Stimulated activated CD4-positive, alpha-beta T cell treated with anti-CD3 and anti-CD28 coated beads, Interleukin-2, amount 100 ng/mL, for 24 hours (primary cell): ENCODE results near the gene CLCA2.

Source experiments
- DNase-seq, 2 donors: peaks; one replicate each; pipeline ENCODE4 v3.0.0-alpha.2; 2020

The CLCA2 gene, protein sequence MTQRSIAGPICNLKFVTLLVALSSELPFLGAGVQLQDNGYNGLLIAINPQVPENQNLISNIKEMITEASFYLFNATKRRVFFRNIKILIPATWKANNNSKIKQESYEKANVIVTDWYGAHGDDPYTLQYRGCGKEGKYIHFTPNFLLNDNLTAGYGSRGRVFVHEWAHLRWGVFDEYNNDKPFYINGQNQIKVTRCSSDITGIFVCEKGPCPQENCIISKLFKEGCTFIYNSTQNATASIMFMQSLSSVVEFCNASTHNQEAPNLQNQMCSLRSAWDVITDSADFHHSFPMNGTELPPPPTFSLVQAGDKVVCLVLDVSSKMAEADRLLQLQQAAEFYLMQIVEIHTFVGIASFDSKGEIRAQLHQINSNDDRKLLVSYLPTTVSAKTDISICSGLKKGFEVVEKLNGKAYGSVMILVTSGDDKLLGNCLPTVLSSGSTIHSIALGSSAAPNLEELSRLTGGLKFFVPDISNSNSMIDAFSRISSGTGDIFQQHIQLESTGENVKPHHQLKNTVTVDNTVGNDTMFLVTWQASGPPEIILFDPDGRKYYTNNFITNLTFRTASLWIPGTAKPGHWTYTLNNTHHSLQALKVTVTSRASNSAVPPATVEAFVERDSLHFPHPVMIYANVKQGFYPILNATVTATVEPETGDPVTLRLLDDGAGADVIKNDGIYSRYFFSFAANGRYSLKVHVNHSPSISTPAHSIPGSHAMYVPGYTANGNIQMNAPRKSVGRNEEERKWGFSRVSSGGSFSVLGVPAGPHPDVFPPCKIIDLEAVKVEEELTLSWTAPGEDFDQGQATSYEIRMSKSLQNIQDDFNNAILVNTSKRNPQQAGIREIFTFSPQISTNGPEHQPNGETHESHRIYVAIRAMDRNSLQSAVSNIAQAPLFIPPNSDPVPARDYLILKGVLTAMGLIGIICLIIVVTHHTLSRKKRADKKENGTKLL

DNA sequence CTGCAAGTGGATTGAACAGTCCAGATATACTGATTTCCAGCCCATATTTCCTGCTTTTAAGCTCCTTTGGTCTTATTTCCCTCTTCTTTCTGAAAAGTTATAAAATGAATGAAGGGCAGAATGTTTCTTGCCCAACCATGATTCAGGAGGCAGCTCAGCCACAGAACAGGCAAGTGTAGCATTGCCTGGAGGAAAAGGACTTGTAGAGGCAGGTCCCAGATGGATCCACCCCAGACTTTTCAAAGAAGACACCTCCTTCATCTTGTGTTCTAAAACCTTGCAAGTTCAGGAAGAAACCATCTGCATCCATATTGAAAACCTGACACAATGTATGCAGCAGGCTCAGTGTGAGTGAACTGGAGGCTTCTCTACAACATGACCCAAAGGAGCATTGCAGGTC, at the start of gene CLCA2:
CLCA2 (plus strand) TSS at position 299 of the 400 bp plus-strand sequence; CDS start at position 376, 77 bp downstream.
- DNase-seq, result no peak

DNA sequence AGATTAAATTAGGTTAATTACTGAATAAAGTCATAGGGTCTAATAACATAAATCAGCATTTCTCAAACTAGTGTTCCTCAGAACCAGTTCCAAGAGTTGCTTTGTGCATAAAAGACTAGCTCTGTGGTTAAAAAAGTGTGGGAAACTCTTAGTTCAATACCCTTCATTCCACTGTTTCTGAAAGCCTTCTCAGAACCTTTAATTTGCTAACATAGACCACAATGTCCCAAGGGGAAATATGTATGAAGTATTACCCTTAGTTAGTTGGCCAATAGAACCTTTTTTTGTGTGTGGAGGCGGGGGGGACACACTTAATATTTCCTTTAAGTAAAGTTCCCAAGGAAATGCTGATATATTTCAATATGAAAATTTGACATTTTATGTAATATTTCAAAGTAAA, 48.3 kb upstream of the CLCA2 start:
- DNase-seq, result no peak

DNA sequence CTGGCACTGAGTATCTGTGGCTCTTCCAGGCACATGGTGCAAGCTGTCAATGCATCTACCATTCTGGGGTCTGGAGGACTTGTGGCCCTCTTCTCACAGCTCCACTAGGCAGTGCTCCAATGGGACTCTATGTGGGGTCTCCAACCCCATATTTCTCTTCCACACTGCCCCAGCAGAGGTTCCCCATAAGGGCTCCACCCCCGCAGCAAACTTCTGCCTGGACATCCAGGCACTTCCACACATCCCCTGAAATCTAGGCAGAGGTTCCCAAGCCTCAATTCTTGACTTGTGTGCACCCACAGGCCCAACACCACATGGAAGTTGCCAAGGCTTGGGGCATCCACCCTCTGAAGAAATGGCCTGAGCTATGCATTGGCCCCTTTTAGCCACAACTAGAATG, 46.6 kb upstream of the CLCA2 start:
- no peak for DNase-seq

DNA sequence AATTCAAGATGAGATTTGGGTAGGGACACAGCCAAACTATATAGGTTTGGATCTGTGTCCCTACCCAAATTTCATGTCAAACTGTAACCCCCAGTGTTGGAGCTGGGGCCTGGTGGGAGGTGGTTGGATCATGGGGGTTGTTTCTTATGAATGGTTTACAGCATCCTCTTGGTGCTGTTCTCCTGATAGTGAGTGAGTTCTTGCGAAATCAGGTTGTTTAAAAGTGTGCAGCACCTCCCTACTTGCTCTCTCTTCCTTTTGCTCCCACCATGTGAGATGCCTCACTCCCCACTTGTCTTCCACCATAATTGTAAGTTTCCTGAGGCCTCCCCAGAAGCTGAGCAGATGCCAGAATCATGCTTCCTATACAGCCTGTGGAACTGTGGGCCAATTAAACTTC, 45.2 kb upstream of the CLCA2 start:
- no peak for DNase-seq

DNA sequence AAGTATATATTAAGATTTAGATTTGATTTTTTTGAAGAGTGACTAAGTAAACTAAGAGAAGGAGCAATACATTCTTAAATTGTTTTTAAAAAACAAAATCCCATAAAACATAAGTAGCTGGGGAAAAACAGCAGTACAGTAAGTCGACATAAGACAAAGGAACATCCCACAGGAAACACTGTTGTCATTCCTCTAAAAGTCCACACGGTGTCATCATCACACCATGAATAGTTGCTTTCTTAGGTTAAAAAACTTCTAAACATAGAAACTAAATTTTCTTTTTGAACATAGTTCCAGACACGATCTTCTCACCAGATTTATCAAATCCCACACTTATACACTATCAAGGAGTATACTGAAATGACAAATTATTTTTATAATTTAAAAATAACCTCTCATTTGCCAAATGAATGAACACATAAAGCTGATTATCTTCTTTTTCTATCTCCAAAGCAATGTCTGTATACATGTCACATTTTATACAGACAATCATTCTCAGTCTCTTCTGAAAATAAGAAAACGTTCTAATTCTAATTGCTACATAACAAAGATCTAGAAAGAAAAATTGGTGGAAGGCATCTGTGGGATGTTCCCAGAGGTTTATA, 43.6 kb upstream of the CLCA2 start:
- DNase-seq, result no peak

DNA sequence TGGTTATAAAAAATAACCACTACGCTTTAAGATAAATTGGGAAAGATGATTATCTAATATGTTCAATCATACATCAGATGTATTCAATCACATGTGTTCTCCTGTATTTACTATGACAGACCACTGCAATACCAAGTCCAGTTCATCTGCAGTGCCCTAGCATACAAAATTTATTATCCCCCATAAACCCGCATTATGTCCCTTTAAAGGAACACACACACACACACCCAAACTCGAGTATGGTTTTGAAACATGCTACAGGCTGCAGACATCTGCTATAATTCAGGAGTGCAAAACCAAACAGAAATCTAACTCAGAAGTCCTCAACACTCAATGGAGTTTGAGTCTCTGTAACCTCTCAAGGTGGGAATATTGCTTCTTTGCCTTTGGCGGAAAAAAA, 42.7 kb upstream of the CLCA2 start:
- DNase-seq, result no peak

DNA sequence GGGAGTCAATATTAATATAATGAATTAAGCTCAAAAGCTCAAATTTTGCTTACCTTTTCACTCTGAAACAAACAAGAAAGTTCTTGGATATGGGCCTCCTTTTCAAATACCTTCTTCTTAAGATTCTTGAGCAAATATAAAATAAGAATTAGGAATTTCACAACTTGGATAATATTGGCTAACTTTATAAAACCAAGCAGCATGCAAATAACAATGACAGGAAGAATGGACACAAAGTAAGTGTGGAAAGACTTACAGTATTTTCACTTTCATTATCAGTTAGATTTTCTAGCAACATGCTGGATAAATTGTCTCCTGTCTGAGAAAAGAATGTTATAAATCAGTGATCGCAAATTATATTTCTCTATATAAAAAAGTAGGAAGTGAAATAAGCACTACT, 41.1 kb upstream of the CLCA2 start:
- no peak for DNase-seq

DNA sequence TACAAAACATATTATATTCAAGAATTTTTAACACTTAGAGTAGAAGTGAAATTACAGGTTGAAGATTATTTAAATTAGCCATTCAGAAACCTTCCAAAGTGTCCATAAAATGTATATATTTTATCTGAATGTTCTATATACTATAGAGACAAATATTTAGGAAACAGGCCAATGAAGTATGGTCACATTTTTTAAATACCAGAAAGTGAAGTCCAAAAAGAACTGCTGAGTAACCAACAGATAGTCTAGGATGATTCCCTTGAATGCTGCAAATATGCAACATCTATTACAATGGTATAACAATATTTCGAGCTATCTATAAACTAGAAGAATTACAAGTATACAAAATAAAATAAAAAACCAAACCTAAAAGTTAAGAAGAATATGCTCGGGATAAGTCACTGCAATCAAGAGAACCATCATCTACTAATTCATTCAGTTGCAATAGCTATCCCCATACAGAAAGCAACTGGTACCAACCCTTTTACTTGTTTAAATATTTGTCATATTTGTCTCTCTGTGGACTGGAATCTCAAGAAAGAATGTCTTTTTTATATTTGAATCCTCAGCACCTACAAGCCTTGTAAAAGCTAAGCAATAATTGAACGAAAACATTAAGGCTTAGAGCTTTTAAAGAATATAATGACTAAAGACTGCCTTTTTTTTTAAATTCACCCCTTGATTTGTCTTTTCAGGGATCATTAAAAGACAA, 35.9 kb upstream of the CLCA2 start:
- no peak for DNase-seq

DNA sequence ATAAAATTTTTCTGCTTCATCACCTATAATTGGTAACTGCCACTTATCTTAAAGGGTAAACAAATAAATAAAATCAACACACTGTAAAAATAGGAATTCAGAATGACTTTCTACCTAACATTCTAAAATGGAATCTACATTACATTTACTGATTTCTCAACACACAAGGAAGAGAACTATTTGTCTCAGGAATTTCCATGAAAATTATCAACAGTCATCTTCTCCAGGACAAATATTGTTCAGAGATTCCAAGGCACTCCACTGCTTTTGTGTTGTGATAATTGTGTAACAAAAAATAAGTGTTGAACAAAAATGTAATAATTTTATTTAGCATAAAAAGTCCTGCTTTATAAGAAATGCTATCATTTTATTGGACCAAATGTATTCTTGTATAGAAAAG, 35.2 kb upstream of the CLCA2 start:
- DNase-seq, result no peak

DNA sequence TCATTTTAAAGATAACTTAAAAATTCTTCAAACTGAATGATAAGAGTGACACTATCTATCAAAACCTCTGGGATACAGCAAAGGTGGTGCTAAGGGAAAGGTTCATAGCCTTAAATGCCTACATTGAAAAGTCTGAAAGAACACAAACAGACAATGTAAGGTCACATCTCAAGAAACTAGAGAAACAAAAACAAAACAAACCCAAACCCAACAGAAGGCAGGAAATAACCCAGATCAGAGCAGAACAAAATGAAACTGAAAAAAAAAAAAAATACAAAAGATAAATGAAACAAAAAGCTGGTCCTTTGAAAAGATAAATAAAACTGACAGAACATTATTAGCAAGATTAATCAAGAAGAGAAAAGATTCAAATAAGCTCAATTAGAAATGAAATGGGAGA, 34.7 kb upstream of the CLCA2 start:
- no peak for DNase-seq

DNA sequence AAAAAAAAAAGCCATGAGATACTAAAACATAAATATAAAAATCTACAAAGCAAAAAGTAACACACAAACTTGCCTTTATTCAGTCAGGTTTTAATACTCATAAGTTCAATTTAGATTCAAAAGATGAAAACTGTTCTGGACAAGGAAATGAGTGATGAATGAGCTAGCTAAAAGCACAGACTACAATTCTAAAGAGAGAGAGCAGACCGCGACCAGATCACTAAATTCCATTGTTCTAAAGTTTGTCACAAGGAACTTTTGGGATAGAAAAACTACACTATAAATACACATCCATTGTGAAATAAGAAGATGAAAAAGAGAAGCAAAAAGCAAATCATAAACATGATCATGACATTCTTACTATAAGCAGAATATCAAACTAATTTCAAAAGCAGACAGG, 29.6 kb upstream of the CLCA2 start:
- no peak for DNase-seq

DNA sequence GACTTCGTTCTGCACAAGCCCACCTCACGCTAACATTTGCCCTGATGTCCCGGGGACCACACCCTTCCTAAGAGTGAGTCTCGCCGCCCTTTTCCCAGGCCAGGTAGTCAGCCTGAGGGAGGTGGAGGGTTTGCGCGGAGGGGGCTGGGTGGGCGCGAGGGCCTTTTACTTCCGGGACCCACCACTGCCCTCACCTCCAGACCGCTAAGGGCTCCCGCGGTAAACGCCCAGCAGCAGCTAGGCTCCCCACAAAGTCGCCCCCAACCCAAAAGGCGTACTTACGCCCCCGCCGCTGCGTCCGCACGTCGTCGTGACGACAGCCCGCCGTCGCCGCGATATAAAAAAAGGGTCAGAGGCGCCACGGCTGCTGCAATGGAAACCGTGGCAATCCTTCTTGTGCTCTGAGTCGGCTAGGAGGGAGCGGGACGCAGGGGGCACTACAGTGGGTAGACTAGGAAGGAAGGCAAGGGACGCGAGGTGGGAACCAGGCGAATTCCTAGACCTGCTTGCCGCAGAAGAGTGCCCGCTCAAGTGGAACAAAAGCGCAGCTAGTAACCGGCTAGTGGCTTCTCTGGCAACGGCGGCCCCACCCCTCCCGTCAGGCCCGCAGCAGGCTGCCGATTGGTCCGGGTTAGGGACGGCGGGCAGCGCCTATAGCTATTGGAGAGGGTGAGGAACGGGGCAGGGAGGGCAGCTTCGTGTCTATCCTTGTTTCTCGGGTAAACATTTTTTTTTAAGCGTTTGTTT, 28.0 kb upstream of the CLCA2 start, which contains the start of gene ODF2L:
ODF2L (minus strand) TSS at position 573 of the 747 bp plus-strand sequence. CDS start 9,296 bp downstream, outside the sequence.
- peak; percentile 89 to 90 for DNase-seq

DNA sequence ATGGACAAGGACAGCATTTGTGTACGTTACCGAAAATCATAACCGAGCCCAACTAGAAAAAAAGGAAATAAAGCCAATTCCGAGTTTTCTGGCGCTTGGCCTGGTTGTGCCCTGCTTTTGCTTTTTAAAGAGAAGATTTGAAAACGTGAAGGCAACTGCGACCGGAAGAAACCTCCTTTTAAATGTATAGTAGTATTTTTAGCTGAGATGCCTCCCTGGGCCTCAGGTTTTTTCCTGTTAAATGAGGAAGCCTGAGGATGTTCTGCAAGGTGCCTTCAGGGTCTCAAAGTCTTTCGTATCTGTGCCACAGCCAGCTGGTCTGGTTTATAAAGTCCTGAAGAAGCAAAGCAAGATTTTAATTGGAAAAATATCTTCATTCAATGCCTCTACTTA, 27.5 kb upstream of the CLCA2 start:
- DNase-seq, result peak in 1 of 2 donors; percentile 29

DNA sequence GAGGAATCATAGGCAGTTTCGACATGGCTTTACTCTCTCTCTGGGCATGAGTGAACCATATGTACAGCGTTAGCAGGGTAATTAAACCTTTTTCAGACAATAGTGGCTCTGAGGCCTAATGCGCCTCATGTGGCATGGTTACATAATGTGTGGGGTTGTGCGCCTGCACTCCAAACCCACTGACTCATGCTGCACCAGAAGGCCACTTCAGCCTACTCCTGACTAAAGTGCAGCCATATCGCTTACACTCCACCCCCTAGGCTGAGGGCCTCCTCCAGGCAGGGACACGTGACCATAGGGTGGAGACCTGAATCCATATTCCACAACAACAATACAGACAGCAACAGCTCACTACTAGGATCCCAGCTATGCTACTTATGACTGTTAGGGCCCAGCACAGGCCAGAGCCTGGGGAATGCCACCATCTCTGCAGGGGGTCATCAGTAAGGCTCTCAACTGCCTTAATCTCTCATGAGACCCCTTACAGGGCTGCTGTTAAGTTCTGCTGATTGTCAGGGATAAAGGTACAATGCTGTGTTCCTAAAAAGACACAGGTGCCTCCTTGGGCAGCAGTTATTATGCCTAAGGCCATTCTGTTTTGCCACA, 14.5 kb upstream of the CLCA2 start:
- DNase-seq, result no peak

DNA sequence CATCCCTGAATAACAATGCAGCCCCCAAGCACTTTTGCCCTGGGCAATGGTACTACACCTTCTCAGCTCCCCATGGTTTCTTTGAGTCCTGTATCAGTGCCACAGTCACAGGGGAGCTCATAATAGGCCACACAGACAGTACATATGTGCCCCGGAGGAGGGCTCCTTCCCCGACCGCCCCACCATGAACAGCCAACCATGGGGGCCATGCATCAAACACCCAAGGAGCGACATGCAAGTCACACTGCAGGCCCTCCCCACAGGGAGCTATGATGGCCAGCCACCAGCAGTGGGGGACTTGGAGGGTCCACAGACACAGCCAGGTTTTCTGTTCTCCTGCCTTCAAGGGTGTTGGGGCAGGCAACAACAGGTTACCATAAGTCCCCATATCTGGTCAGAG, 13.1 kb upstream of the CLCA2 start:
- DNase-seq, result no peak

DNA sequence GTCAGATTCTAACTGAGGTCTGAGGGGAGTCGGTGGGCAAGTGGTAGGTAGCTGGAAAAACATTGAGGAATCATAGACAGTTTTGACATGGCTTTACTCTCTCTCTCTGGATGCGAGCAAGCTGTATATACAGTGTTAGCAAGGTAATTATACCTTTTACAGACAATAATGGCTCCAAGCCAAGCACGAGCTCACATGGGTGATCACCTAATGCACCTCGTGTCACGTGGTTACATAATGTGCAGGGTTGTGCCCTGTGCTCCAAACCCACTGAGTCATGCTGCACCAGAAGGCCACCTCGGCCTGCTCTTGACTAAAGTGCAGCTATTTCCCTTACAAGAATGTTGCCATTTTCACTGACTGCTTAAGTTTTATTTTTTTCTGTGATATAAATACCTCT, 7.6 kb upstream of the CLCA2 start:
- DNase-seq, result no peak

DNA sequence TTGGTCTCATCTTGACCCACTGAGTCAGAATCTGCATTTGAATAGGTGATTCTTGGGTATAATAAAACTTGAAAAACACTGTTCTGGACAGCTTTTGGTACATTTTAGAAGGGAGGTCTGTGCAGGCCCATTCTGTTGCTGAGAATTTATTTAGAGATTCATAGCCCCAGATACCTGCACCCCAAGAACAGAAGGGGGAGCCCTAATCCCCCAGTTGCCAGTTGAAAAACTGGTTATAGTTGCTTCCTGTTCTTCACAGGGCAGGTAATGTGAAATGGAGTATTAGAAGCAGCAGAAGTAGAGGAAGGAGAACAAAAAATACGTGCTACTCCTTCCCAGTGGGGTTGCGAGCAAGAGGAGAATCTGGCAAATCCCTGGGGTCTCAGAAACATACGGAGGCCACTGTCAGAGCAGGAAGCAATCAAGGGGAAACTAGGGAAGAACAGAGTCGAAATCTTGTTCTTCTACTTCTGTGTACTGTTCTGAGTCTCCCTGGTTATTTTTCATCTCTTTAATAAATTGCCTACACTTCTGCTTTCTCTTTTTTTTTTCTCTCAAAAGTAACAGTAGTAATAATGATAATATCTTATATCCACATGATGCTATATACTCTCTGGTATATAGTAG, 4.6 kb upstream of the CLCA2 start:
- peak in 1 of 2 donors; percentile 19 for DNase-seq

DNA sequence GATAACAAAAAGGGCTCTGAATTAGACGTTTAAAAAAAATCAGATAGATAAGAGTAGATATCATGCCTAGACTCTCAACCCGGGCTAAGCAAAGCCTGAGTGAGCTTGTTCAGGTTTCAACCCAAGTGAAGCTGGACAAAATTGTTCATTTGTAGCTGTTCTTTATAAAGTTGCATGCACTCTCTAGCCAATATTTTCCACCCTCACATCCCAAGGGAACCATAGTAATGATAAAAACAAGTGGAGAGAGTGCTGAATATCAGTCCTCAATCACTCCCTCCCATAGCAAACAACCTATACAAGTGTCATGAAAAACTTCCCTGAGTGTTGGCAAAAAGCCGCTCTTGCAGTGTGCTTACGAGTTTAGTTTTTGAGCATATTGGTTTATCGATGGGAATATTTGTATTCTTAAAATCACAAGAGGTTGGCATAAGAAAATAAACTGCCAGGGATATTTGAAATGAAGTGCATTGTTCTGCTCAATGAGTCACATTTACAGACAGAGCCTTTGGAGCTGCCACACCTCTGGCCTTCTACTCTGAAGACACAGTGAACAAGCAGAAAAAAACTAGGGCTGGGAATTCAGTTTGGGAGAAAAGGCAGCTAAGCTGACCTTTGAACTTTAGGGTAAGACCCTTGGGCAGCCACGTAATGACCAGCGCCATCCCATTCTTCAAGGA, 2.2 kb upstream of the CLCA2 start:
- no peak for DNase-seq

DNA sequence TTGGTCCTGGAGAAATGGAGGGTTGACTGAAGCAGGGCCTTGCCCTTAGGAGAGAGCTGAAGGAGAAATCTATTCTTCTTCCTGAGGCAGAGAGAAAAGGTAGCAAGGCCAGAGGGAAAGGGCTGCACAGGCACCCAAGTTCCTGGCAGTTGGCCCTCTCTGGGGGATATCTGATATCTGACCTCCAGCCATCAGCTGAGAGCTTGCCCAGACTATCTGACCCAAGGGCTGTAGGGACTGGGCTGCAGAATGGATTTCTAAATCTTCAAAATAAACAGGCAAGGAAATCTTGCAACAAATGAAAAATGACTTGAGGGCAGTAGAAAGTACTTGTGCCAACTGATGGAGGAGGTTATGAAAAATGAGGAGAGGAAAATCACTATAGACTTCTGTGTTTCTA, 498 bp upstream of the CLCA2 start:
- no peak for DNase-seq

DNA sequence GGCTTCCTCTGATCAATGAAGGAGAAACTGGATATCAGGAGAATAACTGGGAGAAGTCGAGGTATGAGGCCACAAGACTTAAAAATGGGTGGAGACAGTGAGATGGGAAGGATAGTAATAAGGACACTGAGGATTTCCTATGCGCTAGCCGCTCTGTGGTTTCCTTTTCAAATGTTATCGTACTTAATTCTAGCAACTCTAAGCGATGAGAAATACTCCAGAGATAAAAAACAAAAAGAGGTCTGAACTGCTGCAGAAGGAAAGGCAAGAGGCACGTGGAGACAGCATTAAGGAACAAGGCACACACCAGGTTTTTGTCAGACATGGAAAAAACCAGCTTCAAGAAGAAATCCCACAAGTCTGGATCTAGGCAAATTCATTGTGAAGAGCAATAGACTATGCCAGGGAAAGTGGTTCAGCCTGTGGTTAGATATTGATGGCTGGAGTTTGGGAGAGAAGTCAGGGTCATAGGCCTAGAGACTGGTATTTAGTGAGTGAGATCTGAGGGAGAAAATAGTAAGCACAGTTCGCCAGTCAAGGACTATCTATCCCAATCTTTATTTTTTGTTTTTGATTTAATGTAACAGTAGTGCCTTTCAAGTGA, 5.3 kb downstream of the CLCA2 start:
- DNase-seq, result no peak
